ENCODE data around the gene RAPGEF5.

The RAPGEF5 gene

DNA sequence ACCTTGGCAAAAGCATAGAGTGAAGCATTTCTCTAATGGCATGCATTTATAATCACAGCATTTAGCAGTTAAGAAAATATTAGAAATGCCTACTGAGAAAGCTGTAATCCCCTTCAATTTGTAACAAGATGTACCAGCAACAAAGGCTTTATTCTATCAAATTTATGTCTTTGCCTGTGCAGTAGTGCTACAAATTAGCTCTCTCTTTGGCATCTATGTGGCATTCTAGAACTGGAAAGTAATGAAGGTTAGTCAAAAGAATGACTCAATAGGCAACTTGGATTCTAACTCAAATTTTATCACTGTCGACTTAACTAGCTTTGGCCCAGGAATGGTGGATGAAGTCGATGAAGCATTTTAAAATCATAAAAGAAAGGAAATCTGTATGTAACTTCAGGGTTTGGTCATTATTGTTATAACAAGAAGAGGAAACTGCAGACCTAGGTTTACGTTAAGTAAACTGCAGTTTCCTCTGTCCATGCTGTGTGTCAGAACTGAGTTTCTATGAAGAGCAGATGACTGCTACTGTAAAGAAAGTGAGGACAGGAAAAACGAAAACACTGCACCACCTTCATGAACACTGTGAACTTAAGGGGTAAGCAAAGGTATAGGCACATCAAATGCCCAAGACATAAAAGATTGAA, 140.0 kb downstream of the RAPGEF5 start:
- no peak overlapping the region for H3K27ac ChIP-seq
- TF ChIP-seq FOXP2 (optimal IDR thresholded peaks at IDR 0.05; ENCODE audit: control extremely low read depth, extremely low read length, insufficient read depth): no peak
- TF ChIP-seq EZH2 (IDR thresholded peaks at IDR 0.05): no peak
- no peak for TF ChIP-seq POLR2AphosphoS5 (IDR thresholded peaks at IDR 0.05; ENCODE audit: borderline replicate concordance, low read depth, low read length)
- no peak overlapping the region for H3K4me3 ChIP-seq
- H3K9ac ChIP-seq (ENCODE audit: insufficient read length): no peak overlapping the region
- no peaks in the 10 kb centered on the region for H3K9me3 ChIP-seq (ENCODE audit: low read depth, low read length)
- no peak for DNase-seq (ENCODE audit: low read depth, low spot score)
- no peaks in the 10 kb centered on the region for H3K36me3 ChIP-seq (ENCODE audit: insufficient read depth, low read length)

GRCh38 chr7:22216309-22216708, 140.6 kb downstream of the RAPGEF5 start:
- H3K9ac ChIP-seq (ENCODE audit: insufficient read length): no peak overlapping the region
- H3K4me3 ChIP-seq: no peak overlapping the region
- DNase-seq (ENCODE audit: low read depth, low spot score): no peak
- no peak overlapping the region for H3K27ac ChIP-seq
- H3K36me3 ChIP-seq (ENCODE audit: insufficient read depth, low read length): no peaks in the 10 kb centered on the region
- no peaks in the 10 kb centered on the region for H3K9me3 ChIP-seq (ENCODE audit: low read depth, low read length)
- TF ChIP-seq EZH2 (IDR thresholded peaks at IDR 0.05) (no peak), FOXP2 (optimal IDR thresholded peaks at IDR 0.05; ENCODE audit: control extremely low read depth, extremely low read length, insufficient read depth) (no peak), POLR2AphosphoS5 (IDR thresholded peaks at IDR 0.05; ENCODE audit: borderline replicate concordance, low read depth, low read length) (no peak)

- Histone ChIP-seq H3K9me3 (ENCODE audit: low read depth, low read length) (no peaks in the 10 kb centered on the region), H3K4me3 (no peak overlapping the region), H3K9ac (ENCODE audit: insufficient read length) (no peak overlapping the region), H3K27ac (no peak overlapping the region), H3K36me3 (ENCODE audit: insufficient read depth, low read length) (no peaks in the 10 kb centered on the region)
- DNase-seq (ENCODE audit: low read depth, low spot score): no peak
- TF ChIP-seq FOXP2 (optimal IDR thresholded peaks at IDR 0.05; ENCODE audit: control extremely low read depth, extremely low read length, insufficient read depth) (no peak), POLR2AphosphoS5 (IDR thresholded peaks at IDR 0.05; ENCODE audit: borderline replicate concordance, low read depth, low read length) (no peak), EZH2 (IDR thresholded peaks at IDR 0.05) (no peak)
Observed at GRCh38 chr7:22214000-22214399, 143.0 kb downstream of the RAPGEF5 start.

GRCh38 chr7:22213081-22213480, 143.9 kb downstream of the RAPGEF5 start:
- DNase-seq (ENCODE audit: low read depth, low spot score): no peak
- Histone ChIP-seq H3K4me3 (no peak overlapping the region), H3K27ac (no peak overlapping the region), H3K9ac (ENCODE audit: insufficient read length) (no peak overlapping the region), H3K9me3 (ENCODE audit: low read depth, low read length) (no peaks in the 10 kb centered on the region), H3K36me3 (ENCODE audit: insufficient read depth, low read length) (no peaks in the 10 kb centered on the region)
- TF ChIP-seq FOXP2 (optimal IDR thresholded peaks at IDR 0.05; ENCODE audit: control extremely low read depth, extremely low read length, insufficient read depth) (no peak), POLR2AphosphoS5 (IDR thresholded peaks at IDR 0.05; ENCODE audit: borderline replicate concordance, low read depth, low read length) (no peak), EZH2 (IDR thresholded peaks at IDR 0.05) (no peak)

GRCh38 chr7:22210967-22211366, 146.0 kb downstream of the RAPGEF5 start:
- Histone ChIP-seq H3K27ac (no peak overlapping the region), H3K9me3 (ENCODE audit: low read depth, low read length) (no peaks in the 10 kb centered on the region), H3K9ac (ENCODE audit: insufficient read length) (no peak overlapping the region), H3K4me3 (no peak overlapping the region), H3K36me3 (ENCODE audit: insufficient read depth, low read length) (no peaks in the 10 kb centered on the region)
- TF ChIP-seq FOXP2 (optimal IDR thresholded peaks at IDR 0.05; ENCODE audit: control extremely low read depth, extremely low read length, insufficient read depth) (no peak), POLR2AphosphoS5 (IDR thresholded peaks at IDR 0.05; ENCODE audit: borderline replicate concordance, low read depth, low read length) (no peak), EZH2 (IDR thresholded peaks at IDR 0.05) (no peak)
- DNase-seq (ENCODE audit: low read depth, low spot score): no peak

DNA sequence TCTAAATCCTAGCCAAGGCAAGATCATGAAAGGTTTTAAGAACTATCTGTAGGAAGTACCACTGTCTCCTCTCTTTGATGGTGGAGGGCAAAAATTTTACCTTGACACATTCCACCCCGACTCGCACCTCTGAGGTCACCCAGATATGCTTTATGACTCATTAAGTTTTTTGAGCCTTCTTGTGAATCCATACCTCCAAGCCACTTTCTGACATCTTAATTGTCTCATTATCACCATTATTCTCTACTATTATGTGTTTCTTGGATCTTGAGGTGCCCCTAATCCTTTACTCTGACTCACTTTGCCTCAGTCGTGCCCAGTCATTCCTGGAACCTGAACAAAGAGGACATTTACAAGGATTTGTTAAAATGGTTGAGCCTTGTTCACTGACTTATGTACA, 146.6 kb downstream of the RAPGEF5 start:
- Histone ChIP-seq H3K36me3 (ENCODE audit: insufficient read depth, low read length) (no peaks in the 10 kb centered on the region), H3K27ac (no peak overlapping the region), H3K9ac (ENCODE audit: insufficient read length) (no peak overlapping the region), H3K4me3 (no peak overlapping the region), H3K9me3 (ENCODE audit: low read depth, low read length) (no peaks in the 10 kb centered on the region)
- DNase-seq (ENCODE audit: low read depth, low spot score): no peak
- TF ChIP-seq POLR2AphosphoS5 (IDR thresholded peaks at IDR 0.05; ENCODE audit: borderline replicate concordance, low read depth, low read length) (no peak), EZH2 (IDR thresholded peaks at IDR 0.05) (no peak), FOXP2 (optimal IDR thresholded peaks at IDR 0.05; ENCODE audit: control extremely low read depth, extremely low read length, insufficient read depth) (no peak)

- Histone ChIP-seq H3K9ac (ENCODE audit: insufficient read length) (no peak overlapping the region), H3K36me3 (ENCODE audit: insufficient read depth, low read length) (no peaks in the 10 kb centered on the region), H3K9me3 (ENCODE audit: low read depth, low read length) (no peaks in the 10 kb centered on the region), H3K27ac (no peak overlapping the region), H3K4me3 (no peak overlapping the region)
- no peak for TF ChIP-seq EZH2 (IDR thresholded peaks at IDR 0.05)
- no peak for DNase-seq (ENCODE audit: low read depth, low spot score)
Observed at GRCh38 chr7:22208799-22209198, 148.2 kb downstream of the RAPGEF5 start.

GRCh38 chr7:22207724-22208225, 149.2 kb downstream of the RAPGEF5 start:
- no peak overlapping the region for H3K4me3 ChIP-seq
- no peak for DNase-seq (ENCODE audit: low read depth, low spot score)
- no peak overlapping the region for H3K27ac ChIP-seq
- no peak overlapping the region for H3K9ac ChIP-seq (ENCODE audit: insufficient read length)
- H3K36me3 ChIP-seq (ENCODE audit: insufficient read depth, low read length): no peaks in the 10 kb centered on the region
- TF ChIP-seq FOXP2 (optimal IDR thresholded peaks at IDR 0.05; ENCODE audit: control extremely low read depth, extremely low read length, insufficient read depth) (no peak), POLR2AphosphoS5 (IDR thresholded peaks at IDR 0.05; ENCODE audit: borderline replicate concordance, low read depth, low read length) (no peak), EZH2 (IDR thresholded peaks at IDR 0.05) (no peak)
- H3K9me3 ChIP-seq (ENCODE audit: low read depth, low read length): no peaks in the 10 kb centered on the region

DNA sequence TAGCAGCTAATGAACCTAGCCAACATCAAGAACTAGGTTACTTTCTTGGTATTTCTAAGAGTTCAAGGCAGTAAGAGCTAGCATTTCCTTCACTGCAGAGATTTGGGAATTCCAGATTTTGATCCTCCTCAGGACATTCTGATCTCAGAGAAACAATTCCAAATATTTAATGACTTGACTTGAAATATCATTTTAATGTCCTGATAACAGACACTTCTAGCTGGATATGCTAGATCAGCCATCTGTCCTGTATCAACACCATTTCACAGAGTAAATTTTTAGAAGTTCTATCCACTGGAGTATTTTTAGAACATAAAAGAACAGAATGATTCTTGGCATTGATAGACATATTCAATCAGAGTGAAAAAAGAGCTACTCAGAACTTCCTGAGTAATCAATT, 151.3 kb downstream of the RAPGEF5 start:
- DNase-seq (ENCODE audit: low read depth, low spot score): no peak
- no peaks in the 10 kb centered on the region for H3K36me3 ChIP-seq (ENCODE audit: insufficient read depth, low read length)
- H3K27ac ChIP-seq: no peak overlapping the region
- H3K4me3 ChIP-seq: no peak overlapping the region
- H3K9ac ChIP-seq (ENCODE audit: insufficient read length): no peak overlapping the region
- no peaks in the 10 kb centered on the region for H3K9me3 ChIP-seq (ENCODE audit: low read depth, low read length)
- TF ChIP-seq EZH2 (IDR thresholded peaks at IDR 0.05) (no peak), POLR2AphosphoS5 (IDR thresholded peaks at IDR 0.05; ENCODE audit: borderline replicate concordance, low read depth, low read length) (no peak), FOXP2 (optimal IDR thresholded peaks at IDR 0.05; ENCODE audit: control extremely low read depth, extremely low read length, insufficient read depth) (no peak)
